ENCODE data around the gene ADGB. TPM values are rescaled to one million over a fixed set of nuclear protein-coding genes. Genes with fewer than 3 reads are reported as not detected.

ADGB gene
- total RNA-seq, 4 donors from 2014 or later, result not detected

- Histone ChIP-seq H3K9me3 (peaks cover 0 to 6% (median 0%) of the 10 kb centered on the region in 4 donors), H3K4me3 (no peak overlapping the region), H3K27me3 (no peaks in the 10 kb centered on the region), H3K36me3 (no peaks in the 10 kb centered on the region), H3K27ac (replicated peaks in 1 of 4) (no peak overlapping the region), H3K4me1 (no peaks in the 10 kb centered on the region)
- no peak for DNase-seq (ENCODE audit: extremely low spot score)
- TF ChIP-seq POLR2AphosphoS5 (IDR thresholded peaks at IDR 0.05) (no peak), POLR2A (IDR thresholded peaks at IDR 0.05; ENCODE audit: low read depth) (no peak), CTCF (IDR thresholded peaks at IDR 0.05) (no peak), EP300 (IDR thresholded peaks at IDR 0.05) (no peak)
- intact Hi-C loops (cut with DNase I), result no loop called here
- WGBS, result 84% methylated on average over 2 of the region's 2 CpGs
These were observed 21.9 kb downstream of the ADGB start for GRCh38 chr6:146620655-146621054.

- intact Hi-C loops (cut with DNase I), result no loop called here
- H3K27me3 ChIP-seq, result no peaks in the 10 kb centered on the region
- WGBS, result 73% methylated on average over 2 of the region's 2 CpGs
These were observed 29.6 kb downstream of the ADGB start for GRCh38 chr6:146628350-146628749.

GRCh38 chr6:146634022-146634421, 35.2 kb downstream of the ADGB start:
- no peak overlapping the region for H3K4me3 ChIP-seq
- intact Hi-C loops (cut with DNase I), result no loop called here
- 81% methylated on average over 2 of the region's 2 CpGs for WGBS
- H3K9me3 ChIP-seq, result no peaks in the 10 kb centered on the region
- no peak overlapping the region for H3K27ac ChIP-seq (replicated peaks in 1 of 4)
- TF ChIP-seq POLR2A (IDR thresholded peaks at IDR 0.05; ENCODE audit: low read depth) (no peak), EP300 (IDR thresholded peaks at IDR 0.05) (no peak), CTCF (IDR thresholded peaks at IDR 0.05) (no peak), POLR2AphosphoS5 (IDR thresholded peaks at IDR 0.05) (no peak)
- no peak for DNase-seq (ENCODE audit: extremely low spot score)
- no peaks in the 10 kb centered on the region for H3K27me3 ChIP-seq
- H3K36me3 ChIP-seq, result no peaks in the 10 kb centered on the region
- no peaks in the 10 kb centered on the region for H3K4me1 ChIP-seq

More at GRCh38 chr6:146628350-146628749, 29.6 kb downstream of the ADGB start:
- Histone ChIP-seq H3K4me3 (no peak overlapping the region), H3K9me3 (no peaks in the 10 kb centered on the region), H3K36me3 (no peaks in the 10 kb centered on the region), H3K4me1 (no peaks in the 10 kb centered on the region), H3K27ac (replicated peaks in 1 of 4) (no peak overlapping the region)
- no peak for TF ChIP-seq POLR2A (IDR thresholded peaks at IDR 0.05; ENCODE audit: low read depth)
- no peak for DNase-seq (ENCODE audit: extremely low spot score)

- TF ChIP-seq EP300 (IDR thresholded peaks at IDR 0.05) (no peak), POLR2AphosphoS5 (IDR thresholded peaks at IDR 0.05) (no peak), CTCF (IDR thresholded peaks at IDR 0.05) (no peak), POLR2A (IDR thresholded peaks at IDR 0.05; ENCODE audit: low read depth) (no peak)
- H3K27ac ChIP-seq (replicated peaks in 1 of 4), result no peak overlapping the region
- H3K4me1 ChIP-seq, result no peaks in the 10 kb centered on the region
- H3K4me3 ChIP-seq, result no peak overlapping the region
- H3K9me3 ChIP-seq, result no peaks in the 10 kb centered on the region
- intact Hi-C loops (cut with DNase I), result no loop called here
- no peak for DNase-seq (ENCODE audit: extremely low spot score)
- H3K27me3 ChIP-seq, result no peaks in the 10 kb centered on the region
- H3K36me3 ChIP-seq, result no peaks in the 10 kb centered on the region
These were observed 36.4 kb downstream of the ADGB start for GRCh38 chr6:146635165-146635564.

GRCh38 chr6:146636481-146636880, 37.7 kb downstream of the ADGB start:
- Histone ChIP-seq H3K4me1 (no peaks in the 10 kb centered on the region), H3K27me3 (no peaks in the 10 kb centered on the region), H3K4me3 (no peak overlapping the region), H3K36me3 (no peaks in the 10 kb centered on the region), H3K27ac (replicated peaks in 1 of 4) (no peak overlapping the region), H3K9me3 (no peaks in the 10 kb centered on the region)
- WGBS, result 91% methylated on average over 2 of the region's 2 CpGs
- DNase-seq (ENCODE audit: extremely low spot score), result no peak
- intact Hi-C loops (cut with DNase I), result no loop called here
- TF ChIP-seq POLR2A (IDR thresholded peaks at IDR 0.05; ENCODE audit: low read depth) (no peak), CTCF (IDR thresholded peaks at IDR 0.05) (no peak), EP300 (IDR thresholded peaks at IDR 0.05) (no peak), POLR2AphosphoS5 (IDR thresholded peaks at IDR 0.05) (no peak)
